Measurements from ENCODE around the gene RAB40C. TPM values are rescaled to one million over a fixed set of nuclear protein-coding genes. Genes with fewer than 3 reads are reported as not detected.

RAB40C gene
- total RNA-seq, 1 experiment from 2014 or later = 30.7 TPM

- no peaks in the 10 kb centered on the region for H3K36me3 ChIP-seq (ENCODE audit: control insufficient read depth, insufficient read depth, low read length)
- H3K27ac ChIP-seq (ENCODE audit: low read length) = no peak overlapping the region
- intact Hi-C loops (cut with micrococcal nuclease; ENCODE audit: unreplicated experiment) (no loop called here), in situ Hi-C loops (cut with HindIII; ENCODE audit: low pct_unique_long_range_greater_than_20kb, low sequenced_read_pairs) (no loop called here)
- DNase-seq (ENCODE audit: low read depth, low spot score) = no peak
- H3K9me3 ChIP-seq (ENCODE audit: control insufficient read depth, insufficient read depth, low read depth, low read length) = no peaks in the 10 kb centered on the region
- H3K27me3 ChIP-seq (ENCODE audit: control insufficient read depth, insufficient read depth, low read length) = no peaks in the 10 kb centered on the region
- ChIA-PET CTCF (interaction anchor here (0.7 to 0.9 kb wide), 2 partner anchors 11 to 44 kb away, joined by 3 read pairs; no protein-coding TSS in a partner anchor), POLR2A (no interaction called here)
- BruUV-seq (replicated peaks) = no TSS peak
- TF ChIP-seq CTCF (IDR thresholded peaks at IDR 0.05) (no peak; the same call in 1 of the 2 replicates), SIN3A (IDR thresholded peaks at IDR 0.05; ENCODE audit: borderline replicate concordance, insufficient read depth, low read depth, low read length) (no peak), REST (IDR thresholded peaks at IDR 0.05; ENCODE audit: insufficient read depth in 1 of 2, low read depth in 2 of 2, low read length in 1 of 2) (no peak), TCF7L2 (IDR thresholded peaks at IDR 0.05; ENCODE audit: low read depth, low read length) (no peak), POLR2AphosphoS5 (IDR thresholded peaks at IDR 0.05; ENCODE audit: low read depth, low read length) (no peak)
- peaks cover 15% of the 10 kb centered on the region for H3K4me1 ChIP-seq (ENCODE audit: control insufficient read depth, insufficient read depth, low read length)
- no peak overlapping the region for H3K4me3 ChIP-seq (ENCODE audit: low read depth in 2 of 2, low read length in 2 of 2)
- ATAC-seq = peak; percentile 33; the same call in 1 of the 2 replicates
These were observed 13.1 kb upstream of the RAB40C start for GRCh38 chr16:576823-577201.

DNA sequence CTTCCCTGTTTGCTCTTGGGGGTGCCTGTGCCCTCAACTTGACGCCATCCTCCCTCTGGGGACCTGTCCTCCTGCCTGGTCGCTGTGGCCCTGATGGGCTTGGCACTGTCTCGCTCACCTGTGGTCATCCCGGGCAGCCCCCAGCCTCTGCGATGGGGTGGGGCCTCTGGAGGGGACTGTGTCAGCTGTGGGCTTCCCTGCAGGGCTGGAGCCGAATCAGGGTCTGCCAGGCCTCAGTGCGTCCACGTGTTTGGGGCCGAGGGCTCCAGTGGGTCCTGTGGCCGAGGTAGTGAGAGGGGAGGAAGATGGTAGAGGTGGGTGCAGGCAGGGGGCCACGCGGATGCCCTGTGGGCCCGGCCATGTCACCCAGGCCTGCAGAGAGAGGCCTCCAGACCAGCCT lies 12.1 kb upstream of the RAB40C start:
- ATAC-seq (no peak), DNase-seq (ENCODE audit: low read depth, low spot score) (no peak)
- no peak overlapping the region for H3K4me3 ChIP-seq (ENCODE audit: low read depth in 2 of 2, low read length in 2 of 2)
- BruUV-seq (replicated peaks) = no TSS peak
- H3K4me1 ChIP-seq (ENCODE audit: control insufficient read depth, insufficient read depth, low read length) = peaks cover 10% of the 10 kb centered on the region
- no peaks in the 10 kb centered on the region for H3K36me3 ChIP-seq (ENCODE audit: control insufficient read depth, insufficient read depth, low read length)
- H3K27me3 ChIP-seq (ENCODE audit: control insufficient read depth, insufficient read depth, low read length) = no peaks in the 10 kb centered on the region
- no peak for TF ChIP-seq SIN3A (IDR thresholded peaks at IDR 0.05; ENCODE audit: borderline replicate concordance, insufficient read depth, low read depth, low read length)
- TF ChIP-seq POLR2AphosphoS5 (IDR thresholded peaks at IDR 0.05; ENCODE audit: low read depth, low read length) = no peak
- no peak for TF ChIP-seq CTCF (IDR thresholded peaks at IDR 0.05)
- no peak for TF ChIP-seq TCF7L2 (IDR thresholded peaks at IDR 0.05; ENCODE audit: low read depth, low read length)
- ChIA-PET POLR2A (no interaction called here), CTCF (interaction anchor here (0.5 kb wide), 1 partner anchor 45 kb away, joined by 3 read pairs; no protein-coding TSS in a partner anchor)
- in situ Hi-C loops (cut with HindIII; ENCODE audit: low pct_unique_long_range_greater_than_20kb, low sequenced_read_pairs) = no loop called here
- no peaks in the 10 kb centered on the region for H3K9me3 ChIP-seq (ENCODE audit: control insufficient read depth, insufficient read depth, low read depth, low read length)
- H3K27ac ChIP-seq (ENCODE audit: low read length) = no peak overlapping the region
- intact Hi-C loops (cut with micrococcal nuclease; ENCODE audit: unreplicated experiment) = no loop called here
